C4-2B (cell line): ENCODE results near the gene CPTP.

Experiments
- ZFX ChIP-seq: fragments of 450-650 bp; IDR thresholded peaks from 2 replicates; pipeline ENCODE4 v1.6.1; 2017
- TF ChIP-seq, protein P1 (sequence below): fragments of 450-650 bp; conservative IDR thresholded peaks from 2 replicates; pipeline ENCODE4 v1.5.1; 2017; ENCODE audit warnings: mild to moderate bottlenecking

DNA sequence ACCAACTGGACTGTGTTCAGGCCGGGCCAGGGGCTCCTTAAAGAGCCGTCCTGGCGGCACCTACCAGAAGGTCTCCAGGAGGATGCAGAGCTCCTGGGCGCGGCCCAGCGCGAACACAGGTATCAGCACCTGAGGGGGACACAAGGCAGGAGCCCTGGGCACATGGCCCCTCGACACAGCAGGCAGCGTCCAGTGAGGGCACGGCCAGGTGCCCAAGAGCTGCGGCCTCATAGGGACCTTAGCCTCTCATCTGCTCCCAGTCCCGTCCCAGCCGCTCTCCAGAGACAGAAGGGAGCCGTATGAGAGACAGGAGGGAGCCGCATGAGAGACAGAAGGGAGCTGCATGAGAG lies 10.4 kb upstream of the CPTP start:
- TF ChIP-seq, protein P1, sequence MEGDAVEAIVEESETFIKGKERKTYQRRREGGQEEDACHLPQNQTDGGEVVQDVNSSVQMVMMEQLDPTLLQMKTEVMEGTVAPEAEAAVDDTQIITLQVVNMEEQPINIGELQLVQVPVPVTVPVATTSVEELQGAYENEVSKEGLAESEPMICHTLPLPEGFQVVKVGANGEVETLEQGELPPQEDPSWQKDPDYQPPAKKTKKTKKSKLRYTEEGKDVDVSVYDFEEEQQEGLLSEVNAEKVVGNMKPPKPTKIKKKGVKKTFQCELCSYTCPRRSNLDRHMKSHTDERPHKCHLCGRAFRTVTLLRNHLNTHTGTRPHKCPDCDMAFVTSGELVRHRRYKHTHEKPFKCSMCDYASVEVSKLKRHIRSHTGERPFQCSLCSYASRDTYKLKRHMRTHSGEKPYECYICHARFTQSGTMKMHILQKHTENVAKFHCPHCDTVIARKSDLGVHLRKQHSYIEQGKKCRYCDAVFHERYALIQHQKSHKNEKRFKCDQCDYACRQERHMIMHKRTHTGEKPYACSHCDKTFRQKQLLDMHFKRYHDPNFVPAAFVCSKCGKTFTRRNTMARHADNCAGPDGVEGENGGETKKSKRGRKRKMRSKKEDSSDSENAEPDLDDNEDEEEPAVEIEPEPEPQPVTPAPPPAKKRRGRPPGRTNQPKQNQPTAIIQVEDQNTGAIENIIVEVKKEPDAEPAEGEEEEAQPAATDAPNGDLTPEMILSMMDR = no peak
- TF ChIP-seq ZFX = no peak
